Common myeloid progenitor, CD34-positive (primary cell): ENCODE measurements around the gene UBE2H.

ENCODE experiments used
- CTCF ChIA-PET: fragments of 350-600 bp; sonication (Branson Sonifier 250); formaldehyde crosslinking; loops from one replicate; lab custom pipeline; 2021; ENCODE audit warnings: antibody characterized with exemption; lab: Charles Lee
- POLR2A ChIA-PET: fragments of 350-600 bp; sonication (Branson Sonifier 250); formaldehyde crosslinking; loops from one replicate; lab custom pipeline; 2021; ENCODE audit warnings: antibody characterized with exemption; lab: Charles Lee
- DNase-seq, 3 donors: peaks; one replicate each; pipeline versions ENCODE4 v3.0.0 to v3.0.0-alpha.2; 2013
- H3K27ac ChIP-seq, 2 experiments: 1 replicate in 1 of 2; 2 replicates in 1 of 2; pipeline ENCODE4 v1.7.0; 2013; ENCODE audit warnings: inconsistent platforms in 2 of 2, low read length in 2 of 2, mild to moderate bottlenecking in 2 of 2, low read depth in 1 of 2, moderate library complexity in 1 of 2; ENCODE audit not compliant: severe bottlenecking in 2 of 2, insufficient read depth in 1 of 2, poor library complexity in 1 of 2
- H3K27me3 ChIP-seq, 5 experiments: replicated peaks in 2 of 5; 1 replicate in 3 of 5; 2 replicates in 2 of 5; pipeline versions ENCODE4 v1.6.1 to v1.7.0; 2013; ENCODE audit warnings: low read length in 4 of 5, mild to moderate bottlenecking in 2 of 5, moderate library complexity in 2 of 5, inconsistent platforms in 1 of 5; ENCODE audit not compliant: insufficient read depth in 5 of 5, control insufficient read depth in 4 of 5
- H3K36me3 ChIP-seq, 4 experiments: 1 replicate in 2 of 4; 2 replicates in 2 of 4; pipeline versions ENCODE4 v1.6.1 to v1.7.0; 2013; ENCODE audit warnings: low read length in 3 of 4, control low read depth in 1 of 4, mild to moderate bottlenecking in 1 of 4; ENCODE audit not compliant: control insufficient read depth in 4 of 4, insufficient read depth in 4 of 4
- H3K4me1 ChIP-seq, 4 experiments: 1 replicate in 3 of 4; 2 replicates in 1 of 4; pipeline versions ENCODE4 v1.6.1 to v1.7.1; 2013; ENCODE audit warnings: low read length in 3 of 4, mild to moderate bottlenecking in 3 of 4, control low read depth in 1 of 4, inconsistent platforms in 1 of 4, moderate library complexity in 1 of 4; ENCODE audit not compliant: control insufficient read depth in 4 of 4, insufficient read depth in 4 of 4; ENCODE audit errors: control extremely low read depth in 1 of 4
- H3K4me3 ChIP-seq, 7 experiments: 1 replicate in 4 of 7; 2 replicates in 3 of 7; pipeline versions ENCODE4 v1.5.1 to v1.7.0; 2013; ENCODE audit warnings: mild to moderate bottlenecking in 7 of 7, low read length in 6 of 7, moderate library complexity in 6 of 7, inconsistent platforms in 2 of 7, low read depth in 2 of 7, control low read depth in 1 of 7; ENCODE audit not compliant: insufficient read depth in 4 of 7, control insufficient read depth in 1 of 7; ENCODE audit errors: extremely low read depth in 1 of 7
- H3K9me3 ChIP-seq, 5 experiments: 1 replicate in 4 of 5; 2 replicates in 1 of 5; pipeline versions ENCODE4 v1.6.1 to v1.7.1; 2013; ENCODE audit warnings: low read length in 4 of 5, mild to moderate bottlenecking in 2 of 5, inconsistent platforms in 1 of 5, low read depth in 1 of 5, moderate library complexity in 1 of 5; ENCODE audit not compliant: control insufficient read depth in 4 of 5, insufficient read depth in 2 of 5; ENCODE audit errors: control extremely low read depth in 1 of 5
- whole genome bisulfite sequencing: methylation state at CpG from one replicate; pipeline ENCODE4 v1.1.5; 2013; ENCODE audit not compliant: insufficient coverage; 5-methylcytosine and 5-hydroxymethylcytosine counted together

Gene UBE2H

DNA sequence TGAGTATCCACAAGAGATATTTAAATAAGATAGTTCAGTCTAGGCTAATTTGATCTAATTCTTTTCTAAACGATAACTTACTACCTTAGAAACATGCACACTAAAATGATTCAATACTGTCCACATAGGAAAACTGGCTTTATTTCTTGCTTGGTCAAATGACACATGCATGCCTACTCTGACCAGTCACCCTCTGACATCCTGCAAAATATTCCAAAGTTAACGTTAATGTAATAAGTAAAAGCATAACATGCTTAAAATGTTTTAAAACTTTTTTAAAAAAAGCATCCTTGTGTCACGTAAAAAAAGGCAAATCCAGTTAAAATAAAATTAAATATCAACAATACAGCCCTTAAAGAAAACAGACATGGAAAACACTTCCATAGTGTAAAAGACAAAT is 70.2 kb downstream of the UBE2H start:
- peaks cover 0 to 6% (median 4%) of the 10 kb centered on the region in 4 experiments for H3K36me3 ChIP-seq
- ChIA-PET POLR2A (interaction anchor here (0.6 kb wide), 2 partner anchors 10 to 1648 kb away, joined by 3 to 6 read pairs; no protein-coding TSS in a partner anchor), CTCF (no interaction called here)
- no CpG with 5 or more reads among the region's 3 CpGs for WGBS
- no peaks in the 10 kb centered on the region for H3K27me3 ChIP-seq
- no peak for DNase-seq
- no peak overlapping the region for H3K27ac ChIP-seq
- no peak overlapping the region for H3K4me3 ChIP-seq
- H3K4me1 ChIP-seq, result peaks cover 0 to 6% (median 0%) of the 10 kb centered on the region in 4 experiments
- H3K9me3 ChIP-seq, result no peaks in the 10 kb centered on the region

DNA sequence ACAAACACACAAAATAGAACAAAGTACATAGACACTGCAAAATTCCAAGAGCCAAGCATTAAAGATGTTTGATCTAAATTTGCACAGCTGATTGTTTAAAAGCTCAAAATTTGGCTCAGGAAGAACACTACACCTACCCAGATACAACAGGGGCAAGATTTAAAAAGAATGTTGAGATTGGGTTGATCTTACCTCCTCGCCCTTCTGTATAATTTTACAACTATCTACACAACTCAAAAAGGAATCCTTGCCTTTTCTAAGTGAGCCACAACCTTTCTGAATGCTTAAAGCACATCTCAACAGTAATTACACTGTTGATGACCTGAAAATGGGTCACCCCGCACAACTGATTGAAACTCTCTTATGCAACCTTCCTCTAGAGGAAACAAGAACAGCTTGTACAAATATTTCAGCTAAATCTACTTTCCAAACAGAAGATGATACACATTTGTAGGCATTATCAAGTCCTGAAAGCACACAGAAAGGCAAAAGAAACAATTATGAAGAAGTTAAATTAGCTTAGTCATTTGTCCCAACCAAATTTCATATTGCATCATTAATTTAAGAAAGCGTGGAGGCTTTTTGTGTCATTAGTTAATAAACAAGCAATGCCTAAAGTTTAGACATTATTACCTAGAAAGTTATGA is 75.5 kb downstream of the UBE2H start:
- ChIA-PET POLR2A (interaction anchor here (0.9 kb wide), 1 partner anchor 10 kb away, joined by 4 read pairs; no protein-coding TSS in a partner anchor), CTCF (interaction anchor here (0.6 to 1.7 kb wide), 5 partner anchors 9 to 18 kb away, joined by 3 to 4 read pairs (median 3); no protein-coding TSS in a partner anchor)
- peak in 1 of 3 donors; percentile 29 for DNase-seq
- Histone ChIP-seq H3K27me3 (no peaks in the 10 kb centered on the region), H3K4me3 (no peak overlapping the region), H3K4me1 (peaks cover 0 to 9% (median 1%) of the 10 kb centered on the region in 4 experiments), H3K36me3 (peaks cover 0 to 10% (median 2%) of the 10 kb centered on the region in 4 experiments), H3K27ac (peak overlapping the region in 1 of 2 experiments; percentile 39), H3K9me3 (no peaks in the 10 kb centered on the region)
- 100% methylated on average over 2 of the region's 3 CpGs for WGBS

DNA sequence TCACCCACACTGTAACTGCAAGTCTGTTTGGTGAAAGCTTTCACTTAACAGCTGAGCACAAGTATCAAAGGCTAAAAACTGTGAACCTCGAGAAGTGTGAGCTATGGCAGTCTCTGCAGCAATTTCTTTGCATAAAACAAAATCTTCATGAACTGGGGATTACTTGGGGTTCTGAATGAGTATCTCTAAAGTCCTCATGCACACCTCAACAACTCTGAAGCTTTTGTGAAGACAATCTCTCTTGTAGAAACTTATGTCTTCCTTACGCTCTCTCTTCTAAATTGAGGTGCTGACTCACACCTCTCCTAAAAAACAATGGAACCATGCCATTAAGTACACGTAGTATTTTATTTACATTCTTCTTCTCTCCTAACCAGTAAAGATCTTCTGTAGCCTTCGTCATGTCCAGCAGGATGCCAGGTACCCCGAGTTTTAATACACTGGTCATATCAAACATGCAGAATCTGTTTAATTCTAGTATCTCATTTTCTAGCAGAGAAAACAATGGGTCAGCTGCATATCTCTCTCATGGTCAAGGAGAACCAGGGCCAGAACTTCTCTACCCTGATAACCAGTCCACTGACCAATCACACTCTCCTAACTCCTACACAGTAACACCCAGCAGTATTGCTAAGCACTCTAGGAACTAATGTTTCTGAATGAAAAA is 76.9 kb downstream of the UBE2H start:
- H3K4me1 ChIP-seq, result peaks cover 0 to 9% (median 1%) of the 10 kb centered on the region in 4 experiments
- H3K9me3 ChIP-seq, result no peaks in the 10 kb centered on the region
- no peak overlapping the region for H3K4me3 ChIP-seq
- ChIA-PET CTCF (interaction anchor here (1.0 to 1.7 kb wide), 4 partner anchors 10 to 19 kb away, joined by 3 to 4 read pairs (median 4); no protein-coding TSS in a partner anchor), POLR2A (no interaction called here)
- 82% methylated on average over 4 of the region's 5 CpGs for WGBS
- peaks cover 0 to 10% (median under 1%) of the 10 kb centered on the region in 4 experiments for H3K36me3 ChIP-seq
- DNase-seq, result no peak
- H3K27ac ChIP-seq, result peak overlapping the region in 1 of 2 experiments; percentile 82
- no peaks in the 10 kb centered on the region for H3K27me3 ChIP-seq

DNA sequence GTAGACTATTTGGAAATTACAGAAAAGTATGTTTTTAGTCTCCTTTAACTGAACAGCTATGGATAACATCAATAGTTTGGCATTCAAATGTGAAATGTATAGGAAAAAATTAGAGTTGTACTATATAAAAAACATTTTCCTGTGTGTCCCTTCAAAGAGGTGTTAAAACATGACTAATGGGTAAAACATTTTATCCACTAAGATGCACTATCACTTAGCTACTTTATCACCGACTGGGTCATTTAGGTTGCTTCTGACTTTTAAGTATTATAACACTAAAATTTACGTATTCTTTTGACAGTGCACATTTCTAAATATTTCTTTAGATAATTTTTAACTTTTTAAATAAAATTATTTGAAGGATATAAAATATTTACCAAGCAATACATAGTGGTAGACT is 77.6 kb downstream of the UBE2H start:
- Histone ChIP-seq H3K27me3 (no peaks in the 10 kb centered on the region), H3K4me1 (peaks cover 0 to 9% (median 1%) of the 10 kb centered on the region in 4 experiments), H3K27ac (no peak overlapping the region), H3K4me3 (no peak overlapping the region), H3K9me3 (no peaks in the 10 kb centered on the region), H3K36me3 (peaks cover 0 to 13% (median 0%) of the 10 kb centered on the region in 4 experiments)
- CTCF ChIA-PET, result interaction anchor here (0.9 to 1.3 kb wide), 4 partner anchors 9 to 24 kb away, joined by 3 to 4 read pairs (median 4); no protein-coding TSS in a partner anchor
- DNase-seq, result no peak
- POLR2A ChIA-PET, result no interaction called here
- no CpG with 5 or more reads among the region's 2 CpGs for WGBS

DNA sequence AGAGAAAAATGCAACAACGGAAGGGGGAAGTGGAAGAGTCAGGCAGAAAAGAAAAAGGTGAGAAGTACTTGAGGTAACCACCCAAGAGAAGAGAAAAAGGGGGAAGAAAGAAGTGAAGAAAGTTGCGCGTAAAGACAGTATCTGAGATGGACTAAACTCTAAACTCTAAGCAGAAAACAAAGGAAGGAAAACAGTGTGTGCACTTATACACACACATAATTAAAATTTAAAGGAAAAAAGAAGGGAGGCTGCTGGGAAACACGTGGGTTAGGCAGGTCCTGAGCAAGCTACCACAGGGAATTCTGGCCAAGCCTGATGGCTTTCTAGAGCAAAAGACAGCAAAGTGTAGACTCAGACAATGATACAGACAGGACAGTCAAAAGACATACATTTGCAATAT is 78.0 kb downstream of the UBE2H start:
- Histone ChIP-seq H3K4me1 (peaks cover 0 to 9% (median 1%) of the 10 kb centered on the region in 4 experiments), H3K27ac (no peak overlapping the region), H3K36me3 (peaks cover 0 to 13% (median 0%) of the 10 kb centered on the region in 4 experiments), H3K4me3 (no peak overlapping the region), H3K27me3 (no peaks in the 10 kb centered on the region), H3K9me3 (no peaks in the 10 kb centered on the region)
- 92% methylated on average over 2 of the region's 4 CpGs for WGBS
- DNase-seq, result no peak
- ChIA-PET CTCF (interaction anchor here (0.9 to 1.3 kb wide), 4 partner anchors 9 to 24 kb away, joined by 3 to 4 read pairs (median 4); no protein-coding TSS in a partner anchor), POLR2A (no interaction called here)

DNA sequence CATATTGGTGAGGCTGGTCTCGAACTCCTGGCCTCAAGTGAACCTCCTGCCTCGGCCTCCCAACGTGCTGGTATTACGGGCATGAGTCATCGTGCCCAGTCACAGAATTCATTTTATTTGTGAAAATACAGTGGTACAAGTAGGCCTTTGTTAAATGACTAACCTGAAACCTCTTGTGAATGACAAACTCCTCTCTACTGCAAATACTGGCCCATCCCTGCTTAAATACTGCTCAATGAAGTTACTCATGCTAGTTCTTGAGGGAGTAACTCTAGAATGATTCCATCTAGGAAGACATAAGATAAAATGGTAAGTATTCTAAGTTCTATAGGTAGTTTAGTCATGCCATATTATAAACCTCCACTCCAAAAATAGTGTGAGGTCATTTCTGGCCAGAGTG is 80.7 kb downstream of the UBE2H start:
- no peak for DNase-seq
- Histone ChIP-seq H3K27ac (no peak overlapping the region), H3K9me3 (no peaks in the 10 kb centered on the region), H3K4me3 (no peak overlapping the region), H3K4me1 (peaks cover 0 to 2% (median 0%) of the 10 kb centered on the region in 4 experiments), H3K27me3 (no peaks in the 10 kb centered on the region), H3K36me3 (peaks cover 0 to 6% (median 1%) of the 10 kb centered on the region in 4 experiments)
- POLR2A ChIA-PET, result no interaction called here
- CTCF ChIA-PET, result no interaction called here
- WGBS, result no CpG with 5 or more reads among the region's 5 CpGs
